Measurements from ENCODE around the gene TMX3. TPM values are rescaled to one million over a fixed set of nuclear protein-coding genes. Genes with fewer than 3 reads are reported as not detected.

The TMX3 gene
- polyA plus RNA-seq, 1 donor, result 48.2 TPM

DNA sequence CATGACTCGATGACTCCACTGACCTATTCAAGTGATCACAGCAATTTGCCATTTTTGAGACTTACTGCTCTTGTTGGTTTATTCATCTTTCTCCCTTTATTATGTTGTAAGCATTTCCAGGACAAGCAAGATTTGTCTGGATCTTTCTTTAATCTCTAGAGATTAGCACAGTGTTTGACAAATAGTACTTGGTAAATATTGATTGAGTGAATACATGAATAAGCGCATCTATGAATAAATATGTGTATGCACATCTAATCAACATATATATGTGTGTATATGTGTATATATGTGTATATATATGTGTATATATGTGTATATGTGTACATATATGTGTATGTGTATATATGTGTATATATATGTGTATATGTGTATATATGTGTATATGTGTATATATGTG is 7.3 kb downstream of the TMX3 start:
- no peak for DNase-seq

DNA sequence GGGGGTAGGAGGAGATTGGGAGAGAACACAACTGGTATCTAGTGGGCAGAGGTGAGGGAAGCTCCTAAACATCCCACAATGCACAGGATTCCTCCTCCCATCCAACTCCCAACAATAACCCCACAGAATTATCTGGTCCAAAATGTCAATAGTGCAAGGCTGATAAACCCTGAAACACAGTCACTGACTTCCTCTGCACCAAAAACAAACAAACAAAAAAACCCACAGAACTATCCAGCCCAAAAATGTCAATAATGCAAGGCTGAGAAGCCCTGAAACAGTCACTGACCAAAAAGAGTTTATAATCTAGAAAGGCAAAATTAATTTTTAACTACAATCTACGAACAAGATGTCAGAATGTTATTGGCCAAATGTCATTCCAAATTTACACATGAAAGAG is 9.8 kb downstream of the TMX3 start:
- DNase-seq, result no peak

DNA sequence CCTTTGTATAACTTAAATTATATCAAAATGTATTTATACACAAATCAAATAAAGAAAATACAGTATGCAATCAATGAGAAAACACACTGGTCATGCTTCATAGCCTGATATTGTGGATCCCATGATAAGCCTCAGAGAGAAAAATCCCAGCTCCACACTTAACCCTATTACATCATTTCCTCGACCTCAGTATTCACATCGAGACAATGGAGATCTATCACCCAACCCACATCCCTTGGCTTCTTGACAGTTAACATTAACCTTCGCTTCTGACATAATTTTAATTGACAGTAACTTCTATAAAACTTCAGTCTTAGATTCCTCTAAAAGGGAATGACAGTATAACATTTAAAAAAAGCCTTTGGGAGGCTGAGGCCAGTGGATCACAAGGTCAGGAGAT is 11.6 kb downstream of the TMX3 start:
- DNase-seq, result no peak

DNA sequence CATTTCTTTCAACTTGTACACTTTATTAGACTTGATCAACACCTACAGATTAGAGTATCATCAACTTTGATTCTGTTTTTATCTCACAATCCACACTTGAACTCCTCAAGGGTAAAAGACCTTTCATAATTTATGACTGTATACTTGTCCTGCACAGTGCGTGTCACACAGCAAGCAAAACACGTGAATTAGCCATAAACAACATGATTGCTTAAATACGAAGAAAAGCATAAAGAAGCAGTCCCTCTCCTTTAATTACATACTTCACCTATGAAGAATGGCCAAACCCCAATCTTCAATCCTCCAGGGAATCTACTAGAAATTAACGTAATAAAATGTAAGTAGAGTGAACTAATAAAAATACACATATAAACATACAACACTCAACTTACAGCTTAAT is 13.6 kb downstream of the TMX3 start:
- DNase-seq, result no peak

DNA sequence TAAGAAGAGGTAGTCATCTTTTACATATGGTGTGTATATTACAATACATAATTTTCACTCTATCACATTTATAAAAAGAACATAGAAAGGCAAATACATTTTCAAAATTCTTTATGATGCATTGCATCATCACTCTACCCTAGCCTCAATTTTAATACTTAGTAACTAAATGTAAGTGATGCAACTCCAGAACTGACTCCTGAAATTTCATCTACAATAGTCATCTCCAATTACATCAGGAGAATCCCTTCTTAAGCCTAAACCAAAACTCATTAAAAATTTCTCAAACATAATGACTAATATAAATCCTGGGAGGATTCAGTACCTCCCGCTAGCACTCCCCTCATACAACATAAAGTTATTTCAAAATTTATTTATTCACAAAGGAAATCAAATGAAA is 15.9 kb downstream of the TMX3 start:
- DNase-seq, result no peak

DNA sequence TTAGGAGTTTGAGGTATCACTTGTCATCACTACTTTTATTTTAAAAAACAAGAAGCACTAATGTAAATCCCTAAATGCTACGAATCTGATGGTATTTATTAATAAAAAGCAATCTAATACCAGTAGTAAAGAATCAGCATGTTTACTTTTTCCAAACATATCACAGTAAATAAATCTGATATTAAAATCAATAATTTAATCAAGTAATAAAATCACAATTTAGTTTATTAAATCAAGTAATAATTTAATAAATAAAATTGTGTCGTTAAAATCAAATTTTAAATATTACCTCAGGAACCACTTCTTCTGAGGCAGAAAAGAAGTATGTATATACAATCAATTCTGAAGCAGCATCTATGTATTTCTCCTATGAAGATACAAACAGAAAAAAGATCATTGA is 18.0 kb downstream of the TMX3 start:
- no peak for DNase-seq

DNA sequence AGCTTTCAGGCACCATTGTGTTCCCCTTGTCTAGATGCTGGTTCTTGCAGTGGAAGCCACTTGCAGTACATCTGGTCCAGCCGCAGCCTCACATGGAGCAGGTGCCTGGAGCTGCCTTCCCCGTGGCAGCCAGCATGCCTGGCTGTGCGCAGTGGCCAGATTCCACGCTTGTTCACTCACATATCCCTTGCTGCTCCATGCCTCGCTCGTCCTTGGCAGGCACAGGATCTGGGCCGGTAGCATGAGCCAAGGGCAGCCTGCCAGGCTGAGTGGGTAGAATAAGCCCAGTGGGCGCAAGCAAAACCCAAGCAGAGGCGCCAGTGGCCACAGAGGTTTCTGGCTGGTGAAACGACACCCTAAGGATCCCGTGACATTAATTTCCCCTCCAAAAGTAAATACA is 20.6 kb downstream of the TMX3 start:
- no peak for DNase-seq

DNA sequence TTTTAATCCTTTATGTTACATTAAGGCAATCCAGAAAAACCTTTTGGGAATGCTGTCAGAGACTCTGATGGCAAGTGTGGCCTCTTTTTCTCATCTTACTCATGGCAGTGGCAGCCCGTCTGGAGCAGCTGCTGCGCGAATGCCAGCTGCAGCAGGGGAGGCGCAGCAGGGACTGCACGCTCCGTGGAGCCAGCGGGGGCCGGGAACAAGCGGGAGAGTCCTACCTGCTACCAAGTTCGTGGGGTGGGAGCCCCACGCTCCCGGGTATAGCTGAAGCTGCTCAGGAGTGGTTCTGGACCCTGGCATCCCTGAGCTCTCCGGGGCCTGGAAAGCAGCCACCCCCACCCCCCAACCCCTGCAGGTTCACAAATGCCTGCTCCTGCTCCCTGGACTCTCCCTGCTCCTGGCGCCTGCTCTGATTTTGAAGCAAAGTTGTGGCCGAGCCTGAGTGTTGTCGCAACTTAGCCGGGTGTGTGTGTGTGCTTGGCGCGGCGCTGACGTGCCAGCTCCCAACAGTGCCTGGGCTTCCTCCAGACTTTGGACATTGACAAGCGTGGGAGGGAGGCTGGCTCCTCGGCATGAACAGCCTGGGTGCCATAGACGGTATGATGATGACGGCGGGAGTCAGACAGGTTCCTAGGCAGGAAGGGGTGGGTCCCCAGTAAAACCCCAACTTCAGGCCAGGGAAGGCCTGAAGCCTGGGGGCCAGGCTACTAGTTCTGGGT is 21.7 kb downstream of the TMX3 start:
- no peak for DNase-seq

DNA sequence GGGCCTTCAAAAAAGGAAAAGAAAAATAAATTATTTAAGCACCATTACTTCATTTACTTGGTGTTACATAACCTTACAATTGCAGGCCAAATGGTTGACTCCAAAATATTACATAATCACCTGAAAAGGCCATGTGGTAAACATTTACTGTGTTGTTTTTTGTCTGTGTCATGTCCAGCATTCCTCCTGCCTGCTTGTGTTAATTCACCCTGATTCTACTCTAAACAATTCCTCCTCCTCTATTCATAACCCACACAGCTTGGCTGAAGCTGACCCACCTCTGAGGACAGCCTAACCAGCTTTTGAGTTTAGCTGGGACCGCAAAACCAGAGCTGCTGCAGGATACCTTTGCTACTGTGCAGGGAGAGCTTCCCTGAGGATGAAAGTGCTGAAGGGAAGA is 35.4 kb downstream of the TMX3 start:
- DNase-seq, result no peak

DNA sequence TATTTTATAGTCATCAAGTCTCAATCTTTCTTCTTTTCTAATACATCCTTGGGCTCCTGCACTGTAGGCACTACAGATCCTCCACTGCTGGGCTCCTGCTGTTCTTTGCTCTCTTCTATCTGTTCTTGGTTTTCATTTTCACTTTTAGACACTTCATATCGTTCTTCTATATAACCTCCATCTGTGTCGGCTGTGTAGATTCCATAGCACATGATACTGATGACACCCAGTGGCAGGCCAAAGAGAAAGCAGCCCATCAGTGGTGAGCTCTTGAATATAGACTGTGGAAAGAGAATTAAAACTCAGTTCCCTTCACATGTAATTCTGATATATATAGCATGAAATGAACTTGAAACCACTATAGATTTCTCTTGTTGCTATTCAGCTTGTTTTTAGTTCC is 38.0 kb downstream of the TMX3 start:
- no peak for DNase-seq

DNA sequence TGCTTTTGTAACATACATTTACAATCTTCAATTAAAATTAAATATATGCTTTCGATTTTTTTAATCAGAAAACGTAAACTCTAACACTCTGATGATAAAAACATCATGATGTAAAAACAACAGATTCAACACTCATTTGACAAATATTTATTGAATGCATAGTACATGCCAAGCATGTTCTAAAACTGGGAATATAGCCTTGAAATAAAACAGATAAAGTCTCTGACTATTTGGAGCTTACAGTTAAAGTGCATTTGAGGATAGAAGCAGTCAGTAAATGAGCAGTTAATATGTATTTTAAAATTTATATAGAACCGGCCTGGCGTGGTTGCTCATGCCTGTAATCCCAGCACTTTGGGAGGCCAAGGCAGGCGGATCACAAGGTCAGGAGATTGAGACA is 47.8 kb downstream of the TMX3 start:
- no peak for DNase-seq

DNA sequence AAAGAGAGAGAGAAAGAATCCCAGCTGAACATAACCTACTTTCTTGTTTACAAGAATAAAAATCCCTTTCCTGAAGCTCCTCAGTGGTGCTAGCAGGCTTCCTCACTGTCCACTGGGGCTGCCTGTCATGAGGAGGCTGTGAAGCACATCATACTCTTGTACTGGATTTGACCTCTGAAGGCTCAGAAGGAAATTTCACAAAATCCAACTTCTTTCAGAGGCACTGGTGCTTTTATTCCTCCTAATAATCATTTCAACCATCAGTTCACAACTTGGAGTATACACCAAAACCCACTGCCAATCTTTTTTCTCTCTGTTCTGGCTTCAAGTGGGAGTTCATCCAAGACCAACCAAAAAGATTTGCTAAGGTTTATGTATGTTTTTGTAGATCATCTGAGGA is 48.5 kb downstream of the TMX3 start:
- peak; percentile 31 for DNase-seq

DNA sequence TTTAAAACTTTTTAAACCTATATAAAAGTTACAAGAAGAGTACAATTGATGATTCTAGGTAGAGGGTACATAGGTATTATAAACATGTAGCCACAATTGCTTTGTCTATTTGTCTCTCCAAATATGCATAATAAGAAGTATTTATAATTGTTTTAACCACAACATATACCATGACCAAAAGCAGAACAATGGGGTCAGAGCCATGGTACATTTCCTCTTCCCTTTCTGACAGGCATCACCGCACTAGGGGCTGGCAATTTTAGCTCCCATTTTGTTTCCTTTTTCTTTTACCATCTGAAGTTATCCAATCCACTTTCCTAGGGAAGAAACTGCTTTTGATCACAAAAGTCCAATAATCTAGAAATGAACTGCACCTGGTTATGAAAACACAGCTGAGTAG is 49.3 kb downstream of the TMX3 start:
- DNase-seq, result no peak

DNA sequence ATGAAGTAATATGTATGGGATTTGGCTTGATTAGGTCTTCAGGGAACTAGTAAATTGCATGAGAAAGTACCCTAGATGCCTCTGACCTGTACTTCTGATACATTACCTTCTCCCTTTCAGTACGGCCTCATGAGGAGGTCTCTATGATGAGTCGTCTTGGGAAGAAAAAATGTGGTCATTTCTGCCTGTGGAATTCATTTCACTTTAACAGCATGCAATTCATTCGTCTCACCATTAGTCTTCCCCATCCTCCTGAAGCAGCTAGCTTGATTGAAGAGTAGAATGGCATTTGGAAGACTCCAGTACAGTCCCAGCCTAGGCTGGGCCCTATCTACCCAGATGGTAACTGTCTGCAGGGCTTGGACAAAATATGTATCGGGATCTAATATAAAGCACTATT is 52.2 kb downstream of the TMX3 start:
- no peak for DNase-seq

DNA sequence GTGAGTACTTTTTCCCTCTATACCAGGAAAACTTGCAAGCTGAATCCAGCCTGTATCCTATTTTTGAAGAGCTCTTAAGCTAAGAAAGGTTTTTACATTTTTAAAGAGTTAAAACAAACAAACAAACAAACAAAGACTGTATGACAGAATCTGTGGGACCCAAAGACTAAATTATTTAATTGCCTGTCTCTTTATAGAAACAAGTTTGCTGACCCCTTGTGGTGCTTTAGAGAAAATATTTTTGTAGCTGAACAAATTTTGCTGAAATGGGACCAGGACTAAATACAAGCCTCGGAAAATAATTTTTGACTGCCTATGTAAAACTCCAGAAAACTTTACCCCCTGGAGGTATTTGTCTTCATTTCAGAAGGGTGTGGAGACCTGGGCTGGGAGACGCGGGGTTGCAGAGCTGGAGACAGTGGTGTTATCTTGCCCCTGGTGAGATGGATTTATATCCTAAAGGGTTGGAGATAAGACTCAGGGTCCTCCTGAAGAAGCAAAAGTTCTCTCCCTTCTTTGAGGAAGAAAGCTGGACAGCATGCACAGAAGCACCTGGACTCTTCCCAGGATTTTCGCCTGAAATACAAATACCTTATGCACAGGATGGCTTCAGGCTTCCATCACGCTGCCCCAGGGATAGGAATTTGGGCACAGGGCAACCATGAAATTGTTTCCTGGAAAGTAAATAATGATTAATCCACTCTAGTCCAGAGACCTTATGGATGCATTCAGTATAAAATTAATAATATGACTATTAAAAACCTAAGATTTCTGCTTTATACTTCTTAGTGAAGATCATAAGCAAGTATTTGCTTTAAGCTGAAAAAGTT is 54.3 kb downstream of the TMX3 start:
- DNase-seq, result peak; percentile 23

DNA sequence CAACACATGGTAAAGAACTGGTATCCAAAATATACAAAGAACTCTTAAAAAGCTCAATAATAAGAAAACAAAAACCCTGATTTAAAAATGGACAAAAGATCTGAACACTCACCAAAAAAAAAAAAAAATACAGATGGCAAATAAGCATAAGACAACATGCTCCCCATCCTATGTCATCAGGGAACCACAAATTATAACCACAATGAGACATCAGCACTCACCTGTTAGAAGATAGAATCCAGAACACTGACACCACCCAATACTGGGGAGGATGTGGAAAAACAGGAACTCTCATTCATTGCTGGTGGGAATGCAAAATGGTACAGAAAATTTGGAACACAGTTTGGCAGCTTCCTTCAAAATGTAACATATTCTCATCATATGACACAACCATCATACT is 66.7 kb downstream of the TMX3 start:
- no peak for DNase-seq

DNA sequence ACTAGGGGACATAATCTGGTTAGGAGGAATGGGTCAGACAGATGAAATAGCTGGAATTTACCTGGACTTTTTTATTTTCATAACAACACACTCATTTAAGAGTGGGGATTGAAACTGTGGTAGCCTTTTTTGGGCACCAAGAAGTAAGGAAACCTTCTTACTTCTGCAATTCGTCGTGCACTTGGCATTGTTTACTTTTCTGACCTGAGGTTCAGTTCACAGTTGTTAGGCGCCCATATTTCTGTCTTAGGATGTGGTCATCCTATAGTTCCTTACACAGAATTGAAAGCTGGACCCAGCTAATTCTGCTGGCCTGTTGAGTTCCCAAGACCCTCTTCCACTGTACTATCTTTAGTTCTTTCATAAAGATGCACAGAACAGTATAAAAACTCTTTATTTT is 72.9 kb downstream of the TMX3 start:
- no peak for DNase-seq

DNA sequence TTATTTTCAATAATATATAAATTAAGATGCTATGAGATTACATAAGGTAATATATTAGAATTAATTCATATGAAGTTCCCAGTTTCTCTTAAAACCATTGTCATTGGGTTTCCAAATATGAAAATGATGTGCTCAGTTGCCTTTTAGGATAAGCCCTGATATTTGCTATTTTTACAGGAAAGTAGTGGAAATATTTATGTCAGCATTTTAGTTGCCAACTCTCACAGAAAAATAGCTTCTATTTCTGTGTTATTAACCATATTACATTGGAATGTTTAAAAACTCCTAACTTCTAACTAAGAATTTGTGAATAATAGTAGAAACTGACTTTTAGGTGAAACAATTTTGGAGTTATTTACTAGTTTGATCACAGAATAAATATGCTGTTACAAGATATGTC is 74.0 kb downstream of the TMX3 start:
- DNase-seq, result no peak

DNA sequence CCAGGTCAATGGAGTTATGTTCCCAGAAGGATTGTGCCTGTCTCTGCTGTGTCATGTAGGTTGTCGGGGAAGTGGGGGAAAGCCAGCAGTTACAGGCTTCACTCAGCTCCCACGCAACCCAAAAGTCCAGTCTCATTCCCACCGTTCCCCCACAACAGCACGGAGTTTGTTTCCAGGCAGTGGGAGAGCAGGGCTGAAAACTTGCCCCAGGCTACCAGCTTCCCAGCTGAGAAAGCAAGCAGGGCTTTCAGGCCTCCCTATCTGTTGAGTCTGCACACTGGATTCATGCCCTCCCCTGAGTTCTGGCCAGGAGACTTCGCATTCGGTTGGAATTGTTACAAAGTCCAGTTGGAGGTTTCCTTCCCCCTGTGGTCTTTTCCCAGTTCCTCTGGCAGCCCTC is 76.3 kb downstream of the TMX3 start:
- DNase-seq, result no peak

DNA sequence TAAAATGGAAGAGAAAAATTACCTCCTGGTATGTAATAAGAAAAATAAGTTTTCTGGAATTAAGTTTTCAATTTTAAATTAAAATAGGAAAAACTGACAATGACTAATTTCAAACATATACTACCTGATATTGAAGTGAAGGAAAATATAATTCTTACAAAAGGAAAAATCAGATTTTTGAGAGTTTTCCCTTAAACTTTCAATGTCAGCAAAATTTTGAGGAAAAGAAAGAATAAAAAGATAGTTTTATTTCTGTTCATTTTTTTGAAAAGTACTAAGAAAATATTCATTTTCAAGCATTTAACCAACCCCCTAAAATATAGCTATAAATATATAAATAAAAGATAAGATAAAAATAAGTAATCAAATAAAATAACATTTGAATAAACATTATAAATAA is 87.1 kb downstream of the TMX3 start:
- no peak for DNase-seq
